ENCODE results near the gene MICU1. TPM values are rescaled to one million over a fixed set of nuclear protein-coding genes. Genes with fewer than 3 reads are reported as not detected.

Gene MICU1
- total and polyA plus RNA-seq, 2 donors from 2014 or later, result 46.3 to 89.9 TPM

- Histone ChIP-seq H3K4me3 (ENCODE audit: low read length in 3 of 3) (peak overlapping the region in 1 of 3 donors; percentile 13), H3K9ac (ENCODE audit: low read length in 3 of 3) (peak overlapping the region in 2 of 3 donors; percentile 35 to 49), H3K4me1 (ENCODE audit: control insufficient read depth in 2 of 3, insufficient read depth in 2 of 3, low read depth in 1 of 3, low read length in 3 of 3) (peaks cover 6 to 71% (median 59%) of the 10 kb centered on the region in 3 donors), H3K9me3 (ENCODE audit: control insufficient read depth in 2 of 3, insufficient read depth in 1 of 3, low read length in 3 of 3) (no peaks in the 10 kb centered on the region), H3K36me3 (ENCODE audit: control insufficient read depth in 2 of 3, insufficient read depth in 3 of 3, low read length in 3 of 3) (no peaks in the 10 kb centered on the region), H3K27me3 (ENCODE audit: control insufficient read depth, insufficient read depth, low read length) (no peaks in the 10 kb centered on the region), H3K27ac (ENCODE audit: low read depth in 2 of 2, low read length in 2 of 2) (peak overlapping the region; percentile 87 to 89)
- FAIRE-seq (no peak), DNase-seq (peak; percentile 95 to 98 (median 97))
- intact Hi-C loops (cut with DNase I), result loop anchor here (10.0 kb wide), 3 partner anchors 57 to 207 kb away; partner anchors contain the start of gene DDIT4
- peak; percentile 30 for TF ChIP-seq CTCF (IDR thresholded peaks at IDR 0.05; ENCODE audit: borderline replicate concordance, extremely low read depth, insufficient read depth)
These were observed 294.1 kb downstream of the MICU1 start for GRCh38 chr10:72331575-72332422.

- H3K4me3 ChIP-seq (ENCODE audit: low read length in 3 of 3), result no peak overlapping the region
- no peak for TF ChIP-seq CTCF (IDR thresholded peaks at IDR 0.05; ENCODE audit: borderline replicate concordance, extremely low read depth, insufficient read depth)
- H3K4me1 ChIP-seq (ENCODE audit: control insufficient read depth in 2 of 3, insufficient read depth in 2 of 3, low read depth in 1 of 3, low read length in 3 of 3), result peaks cover 6 to 55% (median 42%) of the 10 kb centered on the region in 3 donors
- FAIRE-seq, result no peak
- intact Hi-C loops (cut with DNase I), result loop anchor here (10.0 kb wide), 3 partner anchors 55 to 205 kb away; partner anchors contain the start of gene DDIT4
- H3K27me3 ChIP-seq (ENCODE audit: control insufficient read depth, insufficient read depth, low read length), result no peaks in the 10 kb centered on the region
- DNase-seq, result no peak
- H3K27ac ChIP-seq (ENCODE audit: low read depth in 2 of 2, low read length in 2 of 2), result peak overlapping the region in 1 of 2 donors; percentile 57
- peak overlapping the region in 1 of 3 donors; percentile 40 for H3K9ac ChIP-seq (ENCODE audit: low read length in 3 of 3)
- H3K36me3 ChIP-seq (ENCODE audit: control insufficient read depth in 2 of 3, insufficient read depth in 3 of 3, low read length in 3 of 3), result no peaks in the 10 kb centered on the region
- no peaks in the 10 kb centered on the region for H3K9me3 ChIP-seq (ENCODE audit: control insufficient read depth in 2 of 3, insufficient read depth in 1 of 3, low read length in 3 of 3)
These were observed 295.8 kb downstream of the MICU1 start for GRCh38 chr10:72330069-72330426.

GRCh38 chr10:72329290-72330068 lies 296.4 kb downstream of the MICU1 start:
- intact Hi-C loops (cut with DNase I), result loop anchor here (10.0 kb wide), 3 partner anchors 55 to 205 kb away; partner anchors contain the start of gene DDIT4
- Histone ChIP-seq H3K27me3 (ENCODE audit: control insufficient read depth, insufficient read depth, low read length) (no peaks in the 10 kb centered on the region), H3K9ac (ENCODE audit: low read length in 3 of 3) (peak overlapping the region in 1 of 3 donors; percentile 40), H3K4me3 (ENCODE audit: low read length in 3 of 3) (no peak overlapping the region), H3K27ac (ENCODE audit: low read depth in 2 of 2, low read length in 2 of 2) (peak overlapping the region; percentile 57 to 60), H3K9me3 (ENCODE audit: control insufficient read depth in 2 of 3, insufficient read depth in 1 of 3, low read length in 3 of 3) (no peaks in the 10 kb centered on the region), H3K4me1 (ENCODE audit: control insufficient read depth in 2 of 3, insufficient read depth in 2 of 3, low read depth in 1 of 3, low read length in 3 of 3) (peaks cover 6 to 54% (median 37%) of the 10 kb centered on the region in 3 donors), H3K36me3 (ENCODE audit: control insufficient read depth in 2 of 3, insufficient read depth in 3 of 3, low read length in 3 of 3) (no peaks in the 10 kb centered on the region)
- no peak for FAIRE-seq
- TF ChIP-seq CTCF (IDR thresholded peaks at IDR 0.05; ENCODE audit: borderline replicate concordance, extremely low read depth, insufficient read depth), result no peak
- DNase-seq, result peak in 3 of 5 donors; percentile 50 to 77 (median 71)

Measured in kidney (tissue), 14 donors.